K562 (cell line): ENCODE results near the gene POLL. TPM values are rescaled to one million over a fixed set of nuclear protein-coding genes. Genes with fewer than 3 reads are reported as not detected.

Experiments used
- AFF1 ChIP-seq, 2 experiments: fragments of 450-650 bp; IDR thresholded peaks; 2 replicates each; pipeline ENCODE4 v1.6.1; 2018; ENCODE audit warnings: mild to moderate bottlenecking in 2 of 2, low read depth in 1 of 2; ENCODE audit not compliant: partially characterized antibody in 2 of 2
- ARID1B ChIP-seq: fragments of 450-650 bp; IDR thresholded peaks from 2 replicates; pipeline ENCODE4 v1.6.1; 2016; ENCODE audit warnings: antibody characterized with exemption, mild to moderate bottlenecking, inconsistent platforms
- BRD9 ChIP-seq: fragments of 450-650 bp; IDR thresholded peaks from 2 replicates; pipeline ENCODE4 v1.6.1; 2018; ENCODE audit warnings: low read depth; ENCODE audit not compliant: partially characterized antibody
- BRF1 ChIP-seq: IDR thresholded peaks from 3 replicates; pipeline ENCODE4 v1.6.1; 2011; ENCODE audit warnings: borderline replicate concordance, mild to moderate bottlenecking; ENCODE audit not compliant: insufficient read length; ENCODE audit errors: extremely low read depth
- EP300 ChIP-seq: IDR thresholded peaks from 2 replicates; pipeline ENCODE4 v1.6.1; 2012; ENCODE audit warnings: low read length, improper control_type of control experiment
- MBD2 ChIP-seq: sonication (generic); IDR thresholded peaks from 2 replicates; pipeline ENCODE4 v1.6.1; 2016; ENCODE audit warnings: low read depth, borderline replicate concordance
- NCOA6 ChIP-seq: fragments of 450-650 bp; IDR thresholded peaks from 2 replicates; pipeline ENCODE4 v1.6.1; 2017; ENCODE audit warnings: mild to moderate bottlenecking
- RCOR1 ChIP-seq, 2 experiments: IDR thresholded peaks; 2 replicates each; pipeline ENCODE4 v1.6.1; 2012; ENCODE audit warnings: low read depth in 2 of 2, low read length in 2 of 2, borderline replicate concordance in 1 of 2, improper control_type of control experiment in 1 of 2
- RFX5 ChIP-seq: IDR thresholded peaks from 2 replicates; pipeline ENCODE4 v1.6.1; 2011; ENCODE audit warnings: low read depth, mild to moderate bottlenecking, improper control_type of control experiment, low read length
- SMAD4 ChIP-seq: fragments of 250-450 bp; sonication (Bioruptor Pico); conservative IDR thresholded peaks from 2 replicates; pipeline ENCODE4 v1.8.0; 2021; ENCODE audit warnings: inconsistent platforms, mild to moderate bottlenecking, moderate library complexity
- SMC3 ChIP-seq: conservative IDR thresholded peaks from 2 replicates; pipeline ENCODE4 v1.6.1; 2011; ENCODE audit warnings: low read depth, low read length, improper control_type of control experiment; ENCODE audit not compliant: insufficient read depth
- TAF15 ChIP-seq: fragments of 200-400 bp; formaldehyde crosslinking; IDR thresholded peaks from 2 replicates; pipeline ENCODE4 v1.6.1; 2017; ENCODE audit warnings: mild to moderate bottlenecking, low read depth, low read length, moderate library complexity
- TAL1 ChIP-seq: fragments of 450-650 bp; IDR thresholded peaks from 2 replicates; pipeline ENCODE4 v1.6.1; 2016; ENCODE audit warnings: mild to moderate bottlenecking
- ZBTB34 ChIP-seq: fragments of 250-450 bp; sonication (Bioruptor Pico); IDR thresholded peaks from 2 replicates; pipeline ENCODE4 v1.8.0; 2021; ENCODE audit warnings: mild to moderate bottlenecking, moderate library complexity
- ZFP91 ChIP-seq: sonication (generic); formaldehyde crosslinking; IDR thresholded peaks from 2 replicates; pipeline ENCODE4 v1.8.0; 2022; ENCODE audit warnings: mild to moderate bottlenecking, missing genetic modification reagents
- ZNF212 ChIP-seq: fragments of 450-650 bp; formaldehyde crosslinking; IDR thresholded peaks from 2 replicates; pipeline ENCODE4 v1.4.0; 2020; ENCODE audit warnings: mild to moderate bottlenecking
- ZNF398 ChIP-seq: fragments of 250-450 bp; sonication (Bioruptor Pico); IDR thresholded peaks from 2 replicates; pipeline ENCODE4 v1.8.0; 2021; ENCODE audit warnings: moderate library complexity, mild to moderate bottlenecking, inconsistent platforms
- ZNF41 ChIP-seq: fragments of 250-450 bp; sonication (Bioruptor Pico); conservative IDR thresholded peaks from 2 replicates; pipeline ENCODE4 v1.4.0; 2020; ENCODE audit warnings: mild to moderate bottlenecking
- ZNF57 ChIP-seq: fragments of 450-650 bp; formaldehyde crosslinking; IDR thresholded peaks from 2 replicates; pipeline ENCODE4 v1.4.0; 2020; ENCODE audit warnings: mild to moderate bottlenecking, moderate library complexity
- ZNF644 ChIP-seq: fragments of 200-800 bp; sonication (Bioruptor generic); IDR thresholded peaks from 2 replicates; pipeline ENCODE4 v1.6.1; 2016; ENCODE audit warnings: low read depth, missing genetic modification characterization, missing compliant biosample characterization
- polyA plus RNA-seq, 8 experiments: library from polyadenylated mRNA; depleted of rRNA in 4 of 8; stranded (reverse) in 5 of 8; unstranded in 3 of 8; fragments of >200 nt; fragmentation: Nextera tagmentation in 2 of 8; fragmentation: Illumina TruSeq in 1 of 8; extraction: Ambion mirVana in 2 of 8; extraction: Trizol in 1 of 8; gene quantifications; 2 replicates each; pipeline versions ENCODE4 v1.2.1 to v1.2.3, GENCODE V29; 2011 to 2014; ENCODE audit warnings: inconsistent platforms in 1 of 8, missing spikeins in 1 of 8
- total RNA-seq, 7 experiments: library from RNA; depleted of rRNA in 6 of 7; stranded (reverse); fragments of >200 nt in 6 of 7; fragmentation: Illumina TruSeq in 2 of 7; extraction: Trizol in 2 of 7; gene quantifications; 2 replicates each; pipeline versions ENCODE4 v1.2.1 to v1.2.3, GENCODE V29; 2011 to 2021; ENCODE audit warnings: low replicate concordance in 1 of 7

The POLL gene
- total and polyA plus RNA-seq, 9 of the 15 experiments (the other 6 are each of a cell fraction or from before 2014, with no cell fraction given), result 1.2 to 18.7 (median 10.9) TPM

GRCh38 chr10:101607124-101607523, 19.1 kb upstream of the POLL start (continued):
- TF ChIP-seq NCOA6 (no peak), ZNF41 (CRISPR knock-in tag) (no peak), MBD2 (no peak), EP300 (0 out of 2 replicates have a peak, but pooled peaks have one; percentile 17), AFF1 (IDR thresholded peaks at IDR 0.05; ENCODE audit: low read depth in 1 of 2, partially characterized antibody in 2 of 2) (no peak), ZNF57 (no peak), ZNF644 (tag) (no peak), SMC3 (no peak), ZNF398 (CRISPR knock-in tag) (no peak), BRF1 (no peak), ARID1B (peak; percentile 71), TAF15 (no peak), RFX5 (no peak), ZFP91 (CRISPR knock-in tag) (no peak), BRD9 (no peak), ZBTB34 (CRISPR knock-in tag) (no peak), TAL1 (peak; percentile 58), ZNF212 (CRISPR knock-in tag) (no peak), RCOR1 (IDR thresholded peaks at IDR 0.05; ENCODE audit: borderline replicate concordance in 1 of 2, low read depth in 2 of 2, low read length in 2 of 2) (peak in 1 of 2 experiments; percentile 87; a peak in 2 of 4 replicates), SMAD4 (CRISPR knock-in tag) (0 out of 2 replicates have a peak, but pooled peaks have one; percentile 20)
